SK-N-SH (cell line): ENCODE data around the gene RND3. TPM values are rescaled to one million over a fixed set of nuclear protein-coding genes. Genes with fewer than 3 reads are reported as not detected.

Source experiments
- CTCF ChIA-PET: fragments of 300-600, 350-600 bp; formaldehyde crosslinking; extraction: SDS; loops from one replicate; lab custom pipeline; 2021; lab: Yijun Ruan, JAX
- POLR2A ChIA-PET: fragments of 350-600 bp; sonication (Branson Sonifier 250); formaldehyde crosslinking; extraction: SDS; loops from one replicate; lab custom pipeline; 2020; ENCODE audit warnings: antibody characterized with exemption, inconsistent platforms; lab: Yijun Ruan, JAX
- DNase-seq: peaks from one replicate; pipeline ENCODE4 v3.0.0; 2012
- H2AFZ ChIP-seq: fragments of 200-600 bp; sonication (generic); 2 replicates; pipeline ENCODE4 v1.8.1; 2016; ENCODE audit warnings: antibody characterized with exemption, mild to moderate bottlenecking, low read depth
- H3F3A ChIP-seq: fragments of 200-600 bp; sonication (generic); replicated peaks from 2 replicates; pipeline ENCODE3; 2016; ENCODE audit warnings: antibody characterized with exemption, mild to moderate bottlenecking; ENCODE audit not compliant: insufficient read depth
- H3K27ac ChIP-seq, 2 experiments: fragments of 200-500 bp in 1 of 2; fragments of 200-600 bp in 1 of 2; sonication (Bioruptor generic) in 1 of 2; sonication (generic), shearing (Covaris generic) in 1 of 2; 2 replicates each; pipeline versions ENCODE4 v1.5.1 to v1.6.1; 2014 to 2016; ENCODE audit warnings: low read depth in 2 of 2, inconsistent platforms in 1 of 2, low read length in 1 of 2, mild to moderate bottlenecking in 1 of 2, mixed read lengths in 1 of 2
- H3K27me3 ChIP-seq: fragments of 200-600 bp; sonication (generic), shearing (Covaris generic); 2 replicates; pipeline ENCODE4 v1.6.1; 2016; ENCODE audit warnings: mixed run types; ENCODE audit not compliant: insufficient read depth
- H3K36me3 ChIP-seq, 2 experiments: fragments of 200-500 bp in 1 of 2; fragments of 200-600 bp in 1 of 2; sonication (Bioruptor generic) in 1 of 2; sonication (generic) in 1 of 2; replicated peaks in 1 of 2; 2 replicates each; pipeline versions ENCODE3 to v1.5.1; 2014 to 2016; ENCODE audit warnings: low read length in 1 of 2, mild to moderate bottlenecking in 1 of 2; ENCODE audit not compliant: insufficient read depth in 2 of 2, control insufficient read depth in 1 of 2
- H3K4me1 ChIP-seq, 2 experiments: fragments of 200-500 bp in 1 of 2; fragments of 200-600 bp in 1 of 2; sonication (Bioruptor generic) in 1 of 2; sonication (generic), shearing (Covaris generic) in 1 of 2; 2 replicates each; pipeline versions ENCODE4 v1.5.1 to v1.6.1; 2014 to 2016; ENCODE audit warnings: low read depth in 1 of 2, low read length in 1 of 2, mixed run types in 1 of 2; ENCODE audit not compliant: insufficient read depth in 2 of 2, control insufficient read depth in 1 of 2
- H3K4me2 ChIP-seq: fragments of 200-600 bp; sonication (generic), shearing (Covaris generic); 2 replicates; pipeline ENCODE4 v1.6.1; 2017; ENCODE audit warnings: mixed run types
- H3K4me3 ChIP-seq, 2 experiments: fragments of 200-500 bp in 1 of 2; fragments of 200-600 bp in 1 of 2; sonication (Bioruptor generic) in 1 of 2; sonication (generic), shearing (Covaris generic) in 1 of 2; 2 replicates each; pipeline versions ENCODE4 v1.5.1 to v1.8.1; 2014 to 2016; ENCODE audit warnings: low read depth in 2 of 2, inconsistent platforms in 1 of 2, low read length in 1 of 2, mild to moderate bottlenecking in 1 of 2, mixed read lengths in 1 of 2, moderate library complexity in 1 of 2
- H3K79me2 ChIP-seq: fragments of 200-600 bp; sonication (generic); 2 replicates; pipeline ENCODE4 v1.8.1; 2017; ENCODE audit warnings: mild to moderate bottlenecking; ENCODE audit not compliant: insufficient read depth
- H3K9ac ChIP-seq: fragments of 200-600 bp; sonication (generic); 2 replicates; pipeline ENCODE4 v1.6.1; 2017; ENCODE audit warnings: mixed run types
- H3K9me2 ChIP-seq: fragments of 200-600 bp; sonication (generic); 2 replicates; pipeline ENCODE4 v1.6.1; 2017; ENCODE audit warnings: mixed run types
- H3K9me3 ChIP-seq: fragments of 200-600 bp; sonication (generic); 2 replicates; pipeline ENCODE4 v1.6.1; 2017; ENCODE audit warnings: mixed run types, mild to moderate bottlenecking, moderate library complexity
- H4K20me1 ChIP-seq: fragments of 200-600 bp; sonication (generic); 2 replicates; pipeline ENCODE4 v1.6.1; 2017; ENCODE audit warnings: mild to moderate bottlenecking, mixed run types; ENCODE audit not compliant: insufficient read depth
- CTCF ChIP-seq: fragments of 200-600 bp; sonication (generic); IDR thresholded peaks from 2 replicates; pipeline ENCODE4 v1.6.1; 2017; ENCODE audit warnings: antibody characterized with exemption, mild to moderate bottlenecking, moderate library complexity
- EP300 ChIP-seq, 2 experiments: IDR thresholded peaks; 2 replicates each; pipeline versions ENCODE4 v1.4.0 to v1.6.1; 2012; ENCODE audit warnings: borderline replicate concordance in 1 of 2, low read depth in 1 of 2, low read length in 1 of 2
- EZH2phosphoT487 ChIP-seq: fragments of 200-600 bp; sonication (generic); IDR thresholded peaks from 2 replicates; pipeline ENCODE4 v1.6.1; 2017; ENCODE audit warnings: low read depth, mixed run types, mild to moderate bottlenecking, antibody characterized with exemption, moderate library complexity, borderline replicate concordance
- FOXM1 ChIP-seq: IDR thresholded peaks from 2 replicates; pipeline ENCODE4 v1.4.0; 2012; ENCODE audit warnings: low read depth, mild to moderate bottlenecking
- GATA2 ChIP-seq: sonication (generic); formaldehyde crosslinking; IDR thresholded peaks from 2 replicates; pipeline ENCODE4 v1.5.0; 2020; ENCODE audit warnings: mild to moderate bottlenecking, missing genetic modification reagents
- IRF3 ChIP-seq: fragments of 150-350 bp; IDR thresholded peaks from 2 replicates; pipeline ENCODE4 v1.6.1; 2016; ENCODE audit warnings: mild to moderate bottlenecking, low read depth, low read length
- JUND ChIP-seq: IDR thresholded peaks from 2 replicates; pipeline ENCODE4 v1.4.0; 2012
- MXI1 ChIP-seq: IDR thresholded peaks from 2 replicates; pipeline ENCODE4 v1.6.1; 2012; ENCODE audit warnings: mild to moderate bottlenecking, low read depth, low read length, improper control_type of control experiment
- NRF1 ChIP-seq: IDR thresholded peaks from 2 replicates; pipeline ENCODE4 v1.6.1; 2012; ENCODE audit warnings: low read depth, mild to moderate bottlenecking, low read length
- RAD21 ChIP-seq: IDR thresholded peaks from 2 replicates; pipeline ENCODE4 v1.6.1; 2012; ENCODE audit warnings: mild to moderate bottlenecking, low read length
- REST ChIP-seq: IDR thresholded peaks from 2 replicates; pipeline ENCODE4 v1.6.1; 2012; ENCODE audit warnings: mild to moderate bottlenecking, low read depth, low read length, moderate library complexity
- RXRA ChIP-seq: IDR thresholded peaks from 2 replicates; pipeline ENCODE4 v1.4.0; 2012; ENCODE audit warnings: low read depth, mild to moderate bottlenecking, borderline replicate concordance
- TCF12 ChIP-seq: IDR thresholded peaks from 2 replicates; pipeline ENCODE4 v1.4.0; 2012
- USF1 ChIP-seq: IDR thresholded peaks from 2 replicates; pipeline ENCODE4 v1.4.0; 2012; ENCODE audit warnings: low read depth, borderline replicate concordance
- USF2 ChIP-seq: fragments of 150-350 bp; IDR thresholded peaks from 2 replicates; pipeline ENCODE4 v1.6.1; 2017; ENCODE audit warnings: antibody characterized with exemption, low read length, low read depth, borderline replicate concordance
- YY1 ChIP-seq: IDR thresholded peaks from 2 replicates; pipeline ENCODE4 v1.4.0; 2012; ENCODE audit warnings: low read depth, mild to moderate bottlenecking
- WGBS: methylation state at CpG from one replicate; pipeline ENCODE4 v1.1.6; 2017; ENCODE audit warnings: low lambda C conversion rate; 5-methylcytosine and 5-hydroxymethylcytosine counted together
- polyA plus RNA-seq, 3 experiments: library from polyadenylated mRNA; depleted of rRNA; stranded (reverse); fragments of >200 nt; gene quantifications; 2 replicates each; pipeline ENCODE4 v1.2.3, GENCODE V29; 2012

The RND3 gene
- polyA plus RNA-seq, 1 of the 3 experiments (the other 2 are of a cell fraction), result 49.7 TPM

- Histone ChIP-seq H4K20me1 (peaks cover 95% of the 10 kb centered on the region), H3K4me2 (peak overlapping the region; percentile 95; the same call in 1 of the 2 replicates), H3K4me3 (no peak overlapping the region; a peak in 1 of 4 replicates), H2AFZ (no peak overlapping the region), H3K9me3 (no peaks in the 10 kb centered on the region), H3K79me2 (peaks cover 100% of the 10 kb centered on the region), H3K27ac (peak overlapping the region; percentile 68 to 75), H3K27me3 (no peaks in the 10 kb centered on the region), H3K9ac (peak overlapping the region; percentile 25; the same call in 1 of the 2 replicates), H3K4me1 (peaks cover 47 to 52% of the 10 kb centered on the region in 2 experiments; a peak in 3 of 4 replicates), H3K36me3 (peaks cover 57 to 70% of the 10 kb centered on the region in 2 experiments), H3F3A (peaks cover 46% of the 10 kb centered on the region), H3K9me2 (no peaks in the 10 kb centered on the region)
- TF ChIP-seq USF1 (no peak), YY1 (no peak), NRF1 (no peak), EP300 (IDR thresholded peaks at IDR 0.05; ENCODE audit: borderline replicate concordance in 1 of 2, low read depth in 1 of 2, low read length in 1 of 2) (no peak), RXRA (no peak), JUND (no peak), EZH2phosphoT487 (no peak), MXI1 (no peak), GATA2 (no peak), FOXM1 (no peak), TCF12 (no peak), CTCF (no peak), REST (no peak), IRF3 (no peak), USF2 (no peak), RAD21 (no peak)
- CTCF ChIA-PET, result interaction anchor here (0.6 to 3.0 kb wide), 3 partner anchors 570 to 928 kb away, joined by 4 to 8 read pairs (median 5); partner anchors contain the start of gene RIF1
- POLR2A ChIA-PET, result no interaction called here
- WGBS, result 87% methylated on average over 6 of the region's 6 CpGs
- no peak for DNase-seq
These were observed 6.3 kb downstream of the RND3 start for GRCh38 chr2:150480971-150481830.
